ENCODE results near the gene C3orf20. TPM values are rescaled to one million over a fixed set of nuclear protein-coding genes. Genes with fewer than 3 reads are reported as not detected.
A peak's percentile ranks its signal among the peaks of the same experiment; 100 is the strongest.

C3orf20 gene
- total RNA-seq, 1 experiment from 2014 or later, result 0.05 TPM

DNA sequence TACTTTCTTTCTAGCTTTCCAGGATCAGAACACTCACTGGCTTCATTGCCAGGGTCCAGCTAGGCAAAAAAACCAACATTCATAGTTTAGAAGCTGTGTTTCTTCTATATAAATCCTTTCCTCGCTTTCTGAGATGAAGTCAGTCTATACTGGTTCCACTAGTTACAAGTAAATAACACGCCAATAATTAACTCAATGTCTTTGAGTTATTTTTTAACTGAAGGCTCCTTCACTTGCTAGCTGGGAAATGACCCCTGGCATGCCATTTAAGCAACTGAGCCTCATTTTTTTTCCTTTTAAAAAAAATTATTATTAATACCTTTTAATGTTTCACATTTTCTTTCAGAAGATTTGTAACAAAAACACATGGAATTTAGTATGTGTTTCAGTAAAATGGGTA, 25.5 kb upstream of the C3orf20 start:
- DNase-seq (ENCODE audit: low read depth), result no peak

DNA sequence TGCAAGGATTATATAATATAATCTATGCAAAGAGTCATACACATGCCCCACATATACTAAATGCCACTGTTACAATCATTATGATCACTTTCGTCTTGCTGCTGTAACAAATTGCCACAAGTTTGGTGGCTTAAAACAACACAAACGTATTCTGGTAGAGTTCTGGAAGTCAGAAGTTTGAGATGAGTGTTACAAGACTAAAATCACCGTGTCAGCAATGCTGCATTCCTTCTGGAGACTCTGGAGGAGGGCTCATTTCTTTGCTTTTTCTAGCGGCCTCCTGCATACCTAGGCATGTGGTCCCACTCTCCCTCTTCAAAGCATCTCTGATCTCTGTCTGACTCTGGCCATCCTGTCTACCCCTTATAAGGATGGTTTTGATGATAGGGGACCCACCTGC, 24.7 kb upstream of the C3orf20 start:
- no peak for DNase-seq (ENCODE audit: low read depth)

DNA sequence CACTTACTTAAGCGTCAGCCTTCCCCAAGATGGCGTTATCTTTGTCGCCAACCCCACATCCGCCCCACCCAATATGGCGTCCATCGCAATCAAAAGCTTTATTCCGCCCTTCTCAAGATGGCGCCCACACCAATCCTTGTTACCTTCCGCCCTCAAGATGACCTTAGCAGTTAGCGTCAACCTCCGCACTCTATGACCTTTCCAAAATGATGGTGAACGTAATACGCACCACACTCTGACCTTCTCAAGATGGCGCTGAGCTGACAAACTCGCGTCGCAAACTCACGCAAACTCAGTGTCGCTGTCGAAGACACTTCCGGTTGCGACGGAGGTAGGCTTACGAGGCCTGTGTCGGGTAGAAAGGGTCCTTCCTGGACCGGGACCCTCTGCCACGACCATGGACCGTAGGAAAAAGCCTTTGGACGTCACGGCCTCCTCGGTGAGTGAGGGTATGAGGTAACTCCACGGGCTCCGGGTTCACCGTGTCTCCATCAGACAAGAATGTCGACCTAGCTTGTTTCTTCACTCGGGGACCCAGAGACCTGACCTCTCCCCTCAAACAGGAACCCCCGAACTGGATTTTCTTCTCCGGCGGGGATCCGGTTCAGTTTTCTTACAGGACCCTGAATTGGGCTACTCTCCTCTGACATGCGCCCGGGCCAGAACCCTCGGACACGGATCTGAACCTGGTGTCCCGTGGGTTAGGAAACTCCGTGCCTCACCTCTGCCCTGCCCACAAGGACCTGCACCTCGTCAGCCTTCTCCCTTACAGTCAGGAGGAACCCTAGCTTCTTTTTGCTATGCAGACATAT, 23.3 kb upstream of the C3orf20 start, which contains the start of gene CCDC174:
TSS of gene CCDC174 (plus strand) at position 323 of the 812 bp plus-strand sequence. CDS start at position 398, 75 bp downstream.
- peak; percentile 98 for DNase-seq (ENCODE audit: low read depth)

DNA sequence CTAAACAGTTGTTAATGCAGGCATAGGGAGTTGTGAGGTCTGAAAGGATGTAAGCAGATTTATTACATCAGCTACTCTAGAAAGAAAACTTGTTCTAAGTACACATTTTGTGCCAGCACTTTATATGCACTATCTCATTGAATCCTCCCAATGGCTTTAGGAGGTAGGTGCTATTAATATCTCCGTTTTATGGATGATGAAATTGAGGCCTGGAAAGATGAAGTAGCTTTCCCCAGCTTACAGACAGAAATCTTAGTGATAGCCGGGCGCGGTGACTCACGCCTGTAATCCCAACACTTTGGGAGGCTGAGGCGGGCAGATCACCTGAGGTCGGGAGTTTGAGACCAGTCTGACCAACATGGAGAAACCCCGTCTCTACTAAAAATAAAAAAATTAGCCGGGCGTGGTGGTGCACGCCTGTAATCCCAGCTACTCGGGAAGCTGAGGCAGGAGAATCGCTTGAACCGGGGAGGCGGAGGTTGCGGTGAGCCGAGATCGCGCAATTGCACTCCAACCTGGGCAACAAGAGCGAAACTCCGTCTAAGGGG, 22.5 kb upstream of the C3orf20 start:
- DNase-seq (ENCODE audit: low read depth), result peak; percentile 35

DNA sequence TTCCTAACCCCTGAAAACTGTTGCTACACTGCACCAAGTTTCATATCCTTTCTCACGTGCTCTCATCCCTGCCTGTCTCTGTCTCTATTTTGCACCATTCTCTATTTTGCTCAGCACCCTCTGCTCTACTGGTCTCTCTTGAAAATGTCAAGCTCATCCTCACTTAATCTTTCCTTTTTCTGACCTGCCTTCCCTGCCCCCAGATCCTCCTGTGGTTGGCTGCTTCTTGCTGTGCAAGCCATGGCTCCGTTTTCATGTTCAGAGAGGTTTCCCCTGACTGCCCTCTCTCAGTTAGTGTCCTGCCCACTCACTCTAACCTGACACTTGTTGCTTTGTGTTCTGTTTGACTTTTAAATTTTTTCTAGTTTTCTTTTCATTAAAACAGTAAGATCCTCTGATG, 17.4 kb upstream of the C3orf20 start:
- no peak for DNase-seq (ENCODE audit: low read depth)

DNA sequence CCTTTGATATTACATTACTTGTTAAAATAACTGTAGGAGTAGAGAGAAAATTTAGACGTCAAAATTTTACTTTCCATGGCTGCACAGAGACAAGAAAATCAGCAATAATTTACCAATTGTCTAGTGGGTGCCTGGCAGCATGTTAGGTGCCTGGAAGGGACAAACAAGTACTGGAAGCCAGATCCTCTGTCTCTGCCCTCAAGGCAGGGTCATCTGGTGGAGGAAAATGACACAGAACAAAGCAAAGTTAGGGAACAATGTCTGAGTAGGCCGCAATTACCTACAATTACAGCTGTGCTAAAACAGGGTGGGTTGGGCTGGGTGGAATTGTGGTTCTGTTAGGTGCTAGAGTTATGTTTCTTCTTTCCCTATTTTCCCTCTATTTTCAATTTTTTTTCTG, 16.0 kb upstream of the C3orf20 start:
- no peak for DNase-seq (ENCODE audit: low read depth)

DNA sequence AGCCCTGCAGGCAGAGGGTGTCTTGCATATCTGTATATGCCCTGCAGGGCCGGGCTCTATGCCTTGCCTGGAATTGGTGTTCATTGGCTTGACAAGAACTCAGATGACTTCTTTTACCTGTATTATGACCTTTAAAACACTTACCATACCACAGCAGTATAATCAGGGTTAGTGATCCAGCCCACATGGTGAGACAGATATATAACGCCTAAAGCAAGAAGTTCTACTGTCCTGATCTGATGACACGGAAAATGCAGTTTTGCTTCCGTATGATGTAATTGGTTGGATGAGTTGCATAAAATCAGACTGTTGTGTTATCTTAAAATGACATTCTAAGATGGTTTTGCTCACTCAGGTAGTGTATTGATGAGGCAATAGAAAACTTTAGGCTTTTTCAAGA, 14.0 kb upstream of the C3orf20 start:
- no peak for DNase-seq (ENCODE audit: low read depth)

DNA sequence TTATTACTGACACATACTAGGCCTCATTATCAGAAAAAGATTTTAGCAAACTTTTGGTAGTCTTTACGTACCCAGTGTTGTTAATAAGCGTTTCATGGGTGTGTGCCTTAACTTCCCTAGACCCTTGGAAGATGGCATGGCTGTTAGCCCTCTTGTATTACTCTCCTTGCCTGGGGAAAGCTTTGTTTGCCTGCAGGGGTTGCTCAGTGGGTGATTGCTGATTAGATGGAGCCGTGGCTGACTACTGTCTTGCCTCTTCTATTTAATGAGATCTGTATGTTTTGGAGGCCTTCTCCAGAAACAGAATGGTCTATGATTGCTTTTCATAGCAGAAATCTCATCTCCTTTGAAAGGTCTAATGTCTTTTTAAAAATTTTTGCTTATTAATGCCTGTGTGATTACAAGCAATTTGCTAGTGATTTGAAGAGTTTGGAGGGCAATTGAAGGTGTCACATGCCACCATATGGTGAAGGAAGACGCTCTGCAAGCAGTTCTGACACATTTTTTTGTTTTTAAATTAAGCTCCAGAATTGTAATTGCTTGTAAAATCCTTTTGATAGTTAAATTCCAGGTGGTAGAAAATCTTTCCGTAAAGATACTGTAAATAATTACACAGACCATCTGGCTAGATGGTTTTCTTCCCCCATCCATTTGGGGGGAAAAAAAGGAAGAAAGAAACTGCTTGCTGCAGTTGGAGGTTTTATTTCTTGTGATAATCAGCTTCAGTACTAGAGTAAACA, 11.4 kb upstream of the C3orf20 start:
- DNase-seq (ENCODE audit: low read depth), result no peak

DNA sequence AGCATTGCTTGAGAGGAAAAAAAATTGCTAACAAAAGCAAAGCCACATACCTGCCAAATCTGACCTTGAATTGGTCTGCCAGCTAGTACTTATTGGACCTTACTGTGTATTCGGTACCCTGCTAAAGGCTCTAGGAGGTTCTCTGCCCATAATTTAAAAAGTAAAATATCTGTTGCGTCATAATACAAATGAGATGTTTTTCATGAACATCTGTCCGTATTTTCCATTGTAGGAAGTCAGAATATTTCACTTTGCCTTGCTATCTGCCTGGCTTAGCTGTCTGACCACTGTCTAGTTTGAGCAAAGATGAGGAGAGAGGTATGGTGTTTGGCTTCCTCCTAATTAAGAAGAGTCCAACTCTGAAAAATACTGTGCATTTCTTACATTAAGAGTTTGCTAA, 10.8 kb upstream of the C3orf20 start:
- DNase-seq (ENCODE audit: low read depth), result no peak

DNA sequence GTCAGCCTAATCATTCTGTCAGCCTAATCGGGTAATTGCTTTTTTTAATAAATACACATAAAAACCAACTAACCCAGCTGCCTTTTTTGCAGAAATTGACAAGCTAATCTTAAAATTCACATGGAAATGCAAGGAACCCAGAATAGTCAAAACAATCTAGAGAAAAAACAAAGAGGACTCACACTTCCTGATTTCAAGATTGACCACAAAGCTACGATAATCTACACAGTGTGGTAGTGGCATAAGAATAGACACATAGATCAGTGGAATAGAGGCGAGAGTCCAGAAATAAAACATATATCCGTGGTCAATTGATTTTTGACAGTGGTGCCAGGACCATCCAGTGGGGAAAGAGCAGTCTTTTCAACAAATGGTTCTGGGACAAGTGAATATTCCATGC, 2.4 kb upstream of the C3orf20 start:
- no peak for DNase-seq (ENCODE audit: low read depth)

DNA sequence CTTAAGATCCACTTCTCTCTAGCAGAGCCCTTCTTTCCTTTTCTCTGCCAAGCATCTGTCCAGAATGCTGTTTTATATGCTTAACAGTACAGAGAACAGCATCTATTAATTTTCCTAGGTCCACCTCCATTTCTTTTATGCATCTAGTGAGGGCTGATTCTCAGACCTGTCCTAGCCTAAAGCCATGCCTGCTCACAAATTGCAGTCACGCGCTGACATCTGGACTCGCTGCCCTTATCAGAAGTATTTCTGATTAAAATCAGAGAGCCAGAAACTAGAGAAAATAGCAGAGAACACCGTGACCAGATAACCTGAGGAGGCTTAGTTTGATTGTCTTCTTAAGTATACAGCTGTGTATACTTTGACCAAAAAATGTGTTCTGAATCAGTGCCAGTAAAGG, 1.9 kb downstream of the C3orf20 start:
- no peak for DNase-seq (ENCODE audit: low read depth)

DNA sequence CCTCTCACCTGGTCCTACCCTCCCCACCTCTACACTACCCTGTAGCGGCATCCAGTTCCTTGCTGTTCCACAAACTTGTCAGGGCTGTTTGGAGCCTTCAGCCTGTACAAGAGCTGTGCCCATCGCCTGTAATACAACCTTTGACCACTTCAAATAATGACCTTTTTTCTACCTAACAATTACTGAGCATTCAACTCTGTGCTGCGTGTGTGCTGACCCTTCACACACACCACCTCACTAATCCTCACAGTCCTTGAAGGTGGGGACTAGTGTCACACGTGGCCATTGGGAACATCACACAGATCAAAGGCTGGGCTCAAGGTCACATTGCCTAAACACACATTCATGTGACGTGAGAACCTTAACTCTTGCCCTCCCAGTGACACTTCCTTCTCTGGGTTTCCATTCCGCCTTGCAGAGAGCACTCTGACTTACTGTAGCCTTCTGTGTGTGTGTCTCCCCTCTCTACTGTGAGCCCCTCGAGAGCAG, 3.1 kb downstream of the C3orf20 start:
- no peak for DNase-seq (ENCODE audit: low read depth)

DNA sequence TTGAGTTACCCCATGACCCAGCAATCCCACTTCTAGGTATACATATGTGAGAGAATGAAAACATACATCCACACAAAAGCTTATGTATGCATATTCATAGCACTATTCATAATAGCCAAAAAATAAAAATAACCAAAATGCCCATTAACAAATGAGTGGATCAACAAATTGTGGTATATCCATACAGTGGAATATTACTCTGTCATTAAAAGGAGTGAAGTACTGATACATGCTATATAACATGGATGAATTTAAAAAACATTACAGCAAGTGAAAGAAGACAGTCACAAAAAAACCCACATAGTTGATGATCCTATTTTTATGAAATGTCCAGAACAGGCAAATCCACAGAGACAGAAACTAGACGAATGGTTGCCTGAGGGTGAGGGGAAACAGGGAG, 5.2 kb downstream of the C3orf20 start:
- DNase-seq (ENCODE audit: low read depth), result no peak

DNA sequence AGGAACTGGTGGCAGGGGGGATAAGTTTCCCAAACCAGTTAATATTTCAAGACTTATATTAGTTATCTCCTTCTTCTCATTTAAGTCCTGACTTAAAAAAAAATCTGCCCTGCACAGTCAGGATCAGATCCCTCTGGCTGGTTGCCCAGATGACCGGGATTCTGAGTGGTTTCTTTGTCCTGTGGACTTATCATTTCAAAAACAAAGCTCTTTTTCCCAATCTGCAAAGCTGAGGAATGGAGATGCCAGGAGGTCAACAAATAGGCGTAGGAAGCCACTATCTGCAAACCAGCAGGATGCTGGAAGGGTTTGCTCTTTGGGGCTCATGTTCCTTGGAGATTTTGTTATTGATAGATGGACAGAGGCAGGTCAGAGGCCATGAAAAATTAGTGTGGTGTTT, 5.8 kb downstream of the C3orf20 start:
- DNase-seq (ENCODE audit: low read depth), result no peak

DNA sequence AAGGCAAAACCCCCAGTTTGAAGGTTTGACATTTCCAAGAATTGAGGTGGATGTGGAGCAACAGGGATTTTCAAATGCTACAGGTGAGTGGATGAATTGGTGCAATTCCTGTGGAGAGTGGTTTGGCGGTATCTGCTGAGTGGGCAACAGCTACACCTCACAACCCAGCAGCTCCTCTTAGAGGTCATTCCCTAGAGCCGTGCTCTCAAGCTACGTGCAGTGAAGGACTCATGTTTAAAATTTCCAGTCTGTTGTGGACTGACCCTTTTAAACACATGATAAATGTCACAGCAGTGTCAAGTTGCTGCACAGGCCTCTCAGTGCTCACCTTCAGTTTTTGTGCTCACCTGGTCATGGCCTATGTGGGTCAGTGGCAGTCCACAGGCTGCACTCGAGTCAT, 9.5 kb downstream of the C3orf20 start:
- DNase-seq (ENCODE audit: low read depth), result no peak

DNA sequence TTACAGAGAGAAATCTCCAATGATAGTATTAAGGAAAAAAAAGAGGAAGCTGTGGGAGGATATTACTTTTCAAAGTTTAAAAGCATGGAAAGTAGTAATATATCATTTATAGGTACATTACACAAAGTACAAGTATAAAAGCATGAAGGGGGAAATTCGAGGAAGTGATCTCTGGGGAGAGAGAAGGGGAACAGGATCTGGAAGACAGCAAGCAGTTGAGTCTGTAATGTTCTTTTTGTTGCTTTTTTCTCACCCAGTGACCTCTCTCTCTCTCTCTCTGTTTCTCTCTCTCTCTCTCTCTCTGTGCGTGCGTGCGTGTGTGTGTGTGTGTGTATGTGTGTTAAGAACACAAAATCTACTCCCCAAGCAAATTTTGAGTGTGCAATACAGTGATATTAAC, 10.2 kb downstream of the C3orf20 start:
- DNase-seq (ENCODE audit: low read depth), result no peak

DNA sequence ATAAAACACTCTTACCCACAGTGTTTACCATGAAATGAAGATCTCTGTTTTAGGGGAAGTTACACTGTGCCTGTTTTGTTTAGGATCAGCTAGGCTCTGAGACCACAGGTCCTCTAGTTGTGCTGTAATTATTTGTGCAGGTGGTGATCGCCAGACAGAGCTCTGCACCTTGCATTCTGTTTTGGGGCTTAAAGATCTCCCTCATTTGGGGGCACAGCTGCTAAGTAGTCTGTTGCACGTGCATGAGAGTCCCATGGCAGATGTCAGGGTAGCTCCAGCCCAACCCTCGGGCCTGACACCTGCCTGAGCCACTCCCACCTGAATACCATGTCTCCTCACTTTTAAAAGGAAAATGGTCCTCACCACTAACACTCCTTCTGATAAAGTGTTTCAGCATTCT, 12.4 kb downstream of the C3orf20 start:
- no peak for DNase-seq (ENCODE audit: low read depth)

DNA sequence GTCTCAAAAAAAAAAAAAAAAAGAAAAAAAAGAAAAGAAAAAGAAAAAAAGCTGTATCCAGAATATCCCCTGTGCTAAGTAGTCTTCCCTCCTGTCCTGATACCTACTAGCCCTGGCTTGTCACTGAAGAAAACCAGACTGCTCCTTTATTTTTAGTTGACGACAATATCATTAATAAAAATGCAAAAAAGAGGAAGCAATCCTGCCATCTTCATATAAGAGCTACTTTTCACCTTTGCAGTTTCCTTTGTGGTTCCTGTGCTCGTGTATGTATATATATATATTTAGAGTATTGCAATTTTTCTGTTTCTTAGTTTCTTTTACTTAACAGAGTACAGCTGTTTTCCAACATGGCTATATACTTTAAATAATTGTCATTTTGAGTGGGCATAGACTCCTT, 13.6 kb downstream of the C3orf20 start:
- DNase-seq (ENCODE audit: low read depth), result no peak

DNA sequence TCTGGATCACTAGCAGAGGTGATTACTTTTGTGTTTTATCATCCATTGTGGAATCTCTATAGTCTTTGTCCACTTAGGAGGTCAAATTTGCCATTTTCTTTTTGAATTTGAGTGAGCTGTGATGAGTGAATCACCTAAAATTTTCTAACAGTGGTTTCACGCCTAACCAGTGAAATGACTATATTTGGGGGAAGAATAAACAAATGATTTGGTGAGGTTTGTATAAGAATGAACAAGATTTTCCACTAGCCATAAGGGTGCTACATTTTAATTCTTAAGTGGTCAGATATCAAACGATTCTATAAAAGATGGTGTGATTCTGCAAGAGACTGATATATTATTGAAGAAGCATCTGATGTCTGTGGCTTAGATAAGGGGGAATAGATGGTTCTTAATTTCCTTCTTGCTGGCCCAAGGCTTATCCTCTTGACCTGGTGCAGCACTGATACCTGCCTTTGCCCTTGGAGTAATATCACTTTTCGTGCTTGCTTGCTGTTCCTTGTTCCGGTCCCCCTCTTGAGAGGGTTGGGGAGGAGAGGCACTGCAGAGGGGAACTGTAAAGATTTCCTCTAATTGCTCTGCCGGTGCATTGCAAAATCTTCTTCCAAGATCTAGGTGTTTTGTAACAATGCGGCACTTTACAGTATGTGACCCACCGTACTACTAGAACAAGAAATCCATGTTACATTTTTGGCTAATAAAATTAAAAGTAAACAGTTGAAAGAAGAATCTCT, 14.5 kb downstream of the C3orf20 start:
- no peak for DNase-seq (ENCODE audit: low read depth)

DNA sequence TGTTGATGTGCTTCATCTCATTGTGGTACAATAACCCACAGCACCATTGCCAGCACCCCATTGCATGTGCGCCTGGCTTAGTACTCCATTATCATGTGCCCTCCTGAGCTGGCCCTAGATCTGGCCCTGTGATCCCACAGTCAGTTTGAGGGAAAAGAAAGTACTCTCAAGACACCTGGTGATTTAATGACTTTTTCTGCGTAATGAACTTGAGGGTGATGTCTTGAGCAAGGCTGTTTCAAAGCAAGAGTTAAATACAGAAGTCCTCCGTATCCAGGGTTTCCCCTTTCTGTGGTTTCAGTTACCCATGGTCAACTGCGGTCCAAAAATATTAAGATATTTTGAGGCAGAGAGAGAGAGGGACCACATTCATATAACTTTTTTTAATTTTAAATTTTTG, 16.3 kb downstream of the C3orf20 start:
- no peak for DNase-seq (ENCODE audit: low read depth)

DNA sequence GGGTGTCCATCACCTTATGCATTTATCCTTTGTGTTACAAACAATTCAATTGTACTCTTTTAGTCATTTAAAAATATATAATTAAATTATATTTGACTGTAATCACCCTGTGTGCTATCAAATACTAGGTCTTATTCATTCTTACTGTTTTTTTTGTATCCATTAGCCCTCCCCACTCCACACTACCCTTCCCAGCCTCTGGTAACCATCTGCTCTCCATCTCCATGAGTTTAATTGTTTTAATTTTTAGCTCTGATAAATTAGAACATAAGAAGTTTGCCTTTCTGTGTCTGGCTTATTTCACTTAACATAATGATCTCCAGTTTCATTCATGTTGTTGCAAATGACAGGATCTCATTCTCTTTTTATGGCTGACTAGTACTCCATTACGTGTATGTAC, 16.8 kb downstream of the C3orf20 start:
- no peak for DNase-seq (ENCODE audit: low read depth)

All from HT1080 (cell line).